Hepatocyte (in vitro differentiated cells): ENCODE measurements around the gene BEND3. TPM values are rescaled to one million over a fixed set of nuclear protein-coding genes. Genes with fewer than 3 reads are reported as not detected.

ENCODE experiments used
- DNase-seq: peaks from one replicate; pipeline ENCODE4 v3.0.0-alpha.2; 2016; ENCODE audit warnings: low spot score
- H2AFZ ChIP-seq: fragments of 200-600 bp; sonication (generic); 2 replicates; pipeline ENCODE4 v1.6.0; 2016; ENCODE audit warnings: antibody characterized with exemption, mild to moderate bottlenecking
- H3K27ac ChIP-seq: fragments of 200-600 bp; sonication (generic); 2 replicates; pipeline ENCODE4 v1.5.1; 2016; ENCODE audit warnings: mild to moderate bottlenecking
- H3K27me3 ChIP-seq: fragments of 200-600 bp; sonication (generic); 2 replicates; pipeline ENCODE4 v1.6.1; 2016
- H3K36me3 ChIP-seq: fragments of 200-600 bp; sonication (generic); replicated peaks from 2 replicates; pipeline ENCODE4 v1.5.1; 2016; ENCODE audit warnings: low read depth; ENCODE audit not compliant: insufficient read depth
- H3K4me1 ChIP-seq: fragments of 200-600 bp; sonication (generic); 2 replicates; pipeline ENCODE4 v1.5.1; 2016; ENCODE audit warnings: mild to moderate bottlenecking, moderate library complexity; ENCODE audit not compliant: insufficient read depth
- H3K4me2 ChIP-seq: fragments of 200-600 bp; sonication (generic); 2 replicates; pipeline ENCODE4 v1.6.0; 2016
- H3K4me3 ChIP-seq: fragments of 200-600 bp; sonication (generic); 2 replicates; pipeline ENCODE4 v1.5.1; 2016; ENCODE audit warnings: mild to moderate bottlenecking
- H3K79me2 ChIP-seq: fragments of 200-600 bp; sonication (generic); 2 replicates; pipeline ENCODE4 v1.6.0; 2017; ENCODE audit warnings: mild to moderate bottlenecking
- H3K9me2 ChIP-seq: fragments of 200-600 bp; sonication (generic); replicated peaks from 2 replicates; pipeline ENCODE4 v1.6.0; 2017; ENCODE audit warnings: mild to moderate bottlenecking; ENCODE audit not compliant: insufficient read depth
- H3K9me3 ChIP-seq: fragments of 200-600 bp; sonication (generic); 2 replicates; pipeline ENCODE4 v1.5.1; 2016; ENCODE audit warnings: low read depth, mild to moderate bottlenecking
- H4K20me1 ChIP-seq: fragments of 200-600 bp; sonication (generic); 2 replicates; pipeline ENCODE4 v1.6.0; 2016; ENCODE audit warnings: mild to moderate bottlenecking; ENCODE audit not compliant: insufficient read depth, poor library complexity, severe bottlenecking
- EZH2 ChIP-seq: fragments of 200-600 bp; sonication (generic); IDR thresholded peaks from 2 replicates; pipeline ENCODE4 v1.6.1; 2016; ENCODE audit warnings: antibody characterized with exemption, mild to moderate bottlenecking, borderline replicate concordance
- EZH2phosphoT487 ChIP-seq: fragments of 200-600 bp; sonication (generic); IDR thresholded peaks from one replicate; pipeline ENCODE4 v1.6.1; 2018; ENCODE audit warnings: antibody characterized with exemption, mild to moderate bottlenecking, low read depth, moderate library complexity; ENCODE audit not compliant: unreplicated experiment, severe bottlenecking
- WGBS: methylation state at CpG from one replicate; pipeline ENCODE4 v1.1.6; 2016; ENCODE audit warnings: low lambda C conversion rate; ENCODE audit errors: missing lambda C conversion rate; 5-methylcytosine and 5-hydroxymethylcytosine counted together
- polyA plus RNA-seq: library from polyadenylated mRNA; unstranded; fragments of >200 nt; fragmentation: Nextera tagmentation; extraction: Ambion mirVana; gene quantifications from 2 replicates; pipeline ENCODE4 v1.2.1, GENCODE V29; 2016
- total RNA-seq: library from RNA; depleted of rRNA; stranded (reverse); fragments of >200 nt; gene quantifications from 2 replicates; pipeline ENCODE4 v1.2.3, GENCODE V29; 2014
- TF ChIP-seq, protein P1 (sequence below): fragments of 200-600 bp; sonication (generic); IDR thresholded peaks from 2 replicates; pipeline ENCODE4 v1.5.1; 2016; ENCODE audit warnings: antibody characterized with exemption, mild to moderate bottlenecking; ENCODE audit not compliant: poor library complexity

BEND3 gene
- total and polyA plus RNA-seq, 2 experiments from 2014 or later, result 2.7 to 5.7 TPM

GRCh38 chr6:107125771-107126170, 10.5 kb upstream of the BEND3 start:
- H2AFZ ChIP-seq, result no peak overlapping the region
- H3K36me3 ChIP-seq, result no peaks in the 10 kb centered on the region
- no peak overlapping the region for H3K4me3 ChIP-seq
- no peak for TF ChIP-seq EZH2
- TF ChIP-seq, protein P1, sequence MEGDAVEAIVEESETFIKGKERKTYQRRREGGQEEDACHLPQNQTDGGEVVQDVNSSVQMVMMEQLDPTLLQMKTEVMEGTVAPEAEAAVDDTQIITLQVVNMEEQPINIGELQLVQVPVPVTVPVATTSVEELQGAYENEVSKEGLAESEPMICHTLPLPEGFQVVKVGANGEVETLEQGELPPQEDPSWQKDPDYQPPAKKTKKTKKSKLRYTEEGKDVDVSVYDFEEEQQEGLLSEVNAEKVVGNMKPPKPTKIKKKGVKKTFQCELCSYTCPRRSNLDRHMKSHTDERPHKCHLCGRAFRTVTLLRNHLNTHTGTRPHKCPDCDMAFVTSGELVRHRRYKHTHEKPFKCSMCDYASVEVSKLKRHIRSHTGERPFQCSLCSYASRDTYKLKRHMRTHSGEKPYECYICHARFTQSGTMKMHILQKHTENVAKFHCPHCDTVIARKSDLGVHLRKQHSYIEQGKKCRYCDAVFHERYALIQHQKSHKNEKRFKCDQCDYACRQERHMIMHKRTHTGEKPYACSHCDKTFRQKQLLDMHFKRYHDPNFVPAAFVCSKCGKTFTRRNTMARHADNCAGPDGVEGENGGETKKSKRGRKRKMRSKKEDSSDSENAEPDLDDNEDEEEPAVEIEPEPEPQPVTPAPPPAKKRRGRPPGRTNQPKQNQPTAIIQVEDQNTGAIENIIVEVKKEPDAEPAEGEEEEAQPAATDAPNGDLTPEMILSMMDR, result no peak
- no peaks in the 10 kb centered on the region for H3K9me3 ChIP-seq
- no peak overlapping the region for H3K4me2 ChIP-seq
- no peak for DNase-seq
- peaks cover 4% of the 10 kb centered on the region for H3K4me1 ChIP-seq
- no peaks in the 10 kb centered on the region for H3K27me3 ChIP-seq
- no peaks in the 10 kb centered on the region for H3K9me2 ChIP-seq
- H3K79me2 ChIP-seq, result no peaks in the 10 kb centered on the region
- WGBS, result 89% methylated on average over 5 of the region's 5 CpGs
- no peak overlapping the region for H3K27ac ChIP-seq
- H4K20me1 ChIP-seq, result no peaks in the 10 kb centered on the region

DNA sequence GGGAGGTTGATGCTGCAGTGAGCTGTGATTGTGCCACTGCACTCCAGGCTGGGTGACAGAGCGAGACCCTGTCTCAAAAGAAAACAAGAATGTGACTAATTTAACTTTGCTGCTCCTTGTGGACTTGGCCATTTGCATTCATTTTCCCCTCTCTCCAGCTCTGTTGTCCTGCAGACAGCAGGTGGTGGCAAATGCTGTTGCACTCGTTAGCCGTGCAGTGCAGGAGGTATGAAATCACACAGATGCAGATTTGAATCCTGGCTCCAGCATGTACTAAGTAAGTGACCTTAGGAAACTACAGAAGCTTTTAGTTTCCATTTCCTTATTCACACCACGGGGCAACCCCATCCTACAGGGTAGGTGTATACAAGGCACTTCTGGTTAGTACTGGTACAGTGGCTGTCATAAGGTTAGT, 9.6 kb upstream of the BEND3 start:
- 47% methylated on average over 4 of the region's 4 CpGs for WGBS
- Histone ChIP-seq H3K4me3 (no peak overlapping the region), H4K20me1 (no peaks in the 10 kb centered on the region), H3K9me3 (no peaks in the 10 kb centered on the region), H3K27ac (no peak overlapping the region), H3K4me1 (peaks cover 4% of the 10 kb centered on the region), H3K79me2 (no peaks in the 10 kb centered on the region), H3K27me3 (no peaks in the 10 kb centered on the region), H3K4me2 (no peak overlapping the region), H3K9me2 (no peaks in the 10 kb centered on the region), H2AFZ (no peak overlapping the region), H3K36me3 (no peaks in the 10 kb centered on the region)
- TF ChIP-seq EZH2phosphoT487, result no peak
- TF ChIP-seq EZH2, result no peak
- TF ChIP-seq, protein P1, result no peak
- DNase-seq, result no peak

DNA sequence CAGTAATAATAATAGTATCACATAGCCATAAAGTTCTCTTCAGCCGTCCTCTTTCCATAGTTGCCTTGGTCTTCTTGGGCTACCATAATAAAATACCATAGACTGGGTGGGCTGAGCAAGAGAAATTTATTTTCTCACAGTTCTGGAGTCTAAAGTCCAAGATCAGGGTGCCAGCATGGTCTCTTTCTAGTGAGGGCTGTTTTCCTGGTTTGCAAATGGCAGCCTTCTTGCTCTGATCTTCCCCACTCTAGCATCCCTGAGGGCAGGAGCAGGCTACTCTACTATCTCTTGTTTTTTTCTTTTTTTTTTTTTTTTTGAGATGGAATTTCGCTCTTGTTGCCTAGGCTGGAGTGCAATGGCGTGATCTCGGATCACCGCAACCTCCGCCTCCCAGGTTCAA, 8.2 kb upstream of the BEND3 start:
- no peaks in the 10 kb centered on the region for H3K27me3 ChIP-seq
- no peak overlapping the region for H3K4me3 ChIP-seq
- no peak overlapping the region for H2AFZ ChIP-seq
- no peak overlapping the region for H3K4me2 ChIP-seq
- no peaks in the 10 kb centered on the region for H3K9me3 ChIP-seq
- H3K27ac ChIP-seq, result no peak overlapping the region
- WGBS, result 93% methylated on average over 6 of the region's 6 CpGs
- H3K4me1 ChIP-seq, result no peaks in the 10 kb centered on the region
- no peaks in the 10 kb centered on the region for H3K36me3 ChIP-seq
- H3K9me2 ChIP-seq, result no peaks in the 10 kb centered on the region
- no peaks in the 10 kb centered on the region for H3K79me2 ChIP-seq
- TF ChIP-seq EZH2, result no peak
- TF ChIP-seq, protein P1, result no peak
- no peak for TF ChIP-seq EZH2phosphoT487
- no peak for DNase-seq
- H4K20me1 ChIP-seq, result no peaks in the 10 kb centered on the region

- H3K9me3 ChIP-seq, result no peaks in the 10 kb centered on the region
- no peak overlapping the region for H3K4me2 ChIP-seq
- WGBS, result 96% methylated on average over 4 of the region's 4 CpGs
- TF ChIP-seq EZH2phosphoT487 (no peak), EZH2 (no peak)
- TF ChIP-seq, protein P1, result no peak
- H3K4me1 ChIP-seq, result no peaks in the 10 kb centered on the region
- DNase-seq, result no peak
- no peak overlapping the region for H3K4me3 ChIP-seq
- H3K36me3 ChIP-seq, result no peaks in the 10 kb centered on the region
- peaks cover under 1% of the 10 kb centered on the region for H3K27me3 ChIP-seq
- no peak overlapping the region for H3K27ac ChIP-seq
- no peaks in the 10 kb centered on the region for H3K79me2 ChIP-seq
- no peaks in the 10 kb centered on the region for H3K9me2 ChIP-seq
- H4K20me1 ChIP-seq, result no peaks in the 10 kb centered on the region
- no peak overlapping the region for H2AFZ ChIP-seq
Measured at GRCh38 chr6:107122748-107123147, 7.4 kb upstream of the BEND3 start.
